ENCODE measurements around the gene HS3ST3A1. TPM values are rescaled to one million over a fixed set of nuclear protein-coding genes. Genes with fewer than 3 reads are reported as not detected.

The HS3ST3A1 gene
- total RNA-seq, 1 experiment from 2014 or later: 48.6 TPM

DNA sequence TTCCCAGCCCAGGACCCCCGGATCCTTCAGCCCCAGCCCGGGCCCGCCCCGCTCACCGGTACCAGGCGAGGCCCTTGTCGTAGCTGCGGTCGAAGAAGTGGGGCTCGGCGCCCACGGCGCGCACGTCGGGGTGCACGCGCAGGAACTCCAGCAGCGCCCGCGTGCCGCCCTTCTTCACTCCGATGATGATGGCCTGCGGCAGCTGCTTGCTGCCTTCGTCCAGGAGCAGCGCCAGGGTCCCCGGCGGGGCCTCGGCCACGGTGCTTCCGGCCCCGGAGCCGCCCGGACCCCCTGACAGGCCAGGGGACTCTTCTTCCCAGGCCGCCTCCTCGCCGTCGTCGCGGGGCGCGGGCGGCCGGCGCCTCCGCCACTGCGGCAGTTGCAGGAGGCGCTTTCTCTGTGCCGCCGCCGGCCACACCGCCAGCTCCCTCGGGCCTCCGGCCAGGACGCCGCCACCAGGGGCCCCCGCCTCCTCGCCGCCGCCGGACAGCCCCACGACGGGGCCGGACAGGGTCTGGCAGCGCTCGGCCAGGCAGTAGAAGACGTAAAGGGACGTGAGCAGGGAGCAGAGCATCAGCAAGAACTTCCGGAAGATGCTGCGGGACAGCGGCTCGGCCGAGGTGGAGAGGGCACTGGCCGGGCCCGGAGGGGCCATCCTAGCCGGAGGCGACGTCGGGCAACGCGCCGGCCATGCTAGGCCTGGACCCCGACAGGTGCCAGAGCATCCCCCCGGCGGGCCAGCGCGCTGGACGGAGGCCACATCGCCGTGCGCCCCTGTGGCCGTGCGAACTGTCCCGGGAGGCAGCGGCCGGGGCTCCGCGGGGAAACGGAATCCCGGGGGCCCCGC is 1.0 kb downstream of the HS3ST3A1 start:
- in situ Hi-C loops (cut with HindIII; ENCODE audit: low pct_unique_long_range_greater_than_20kb, low sequenced_read_pairs): no loop called here
- peak; percentile 37 for DNase-seq (ENCODE audit: low read depth)

DNA sequence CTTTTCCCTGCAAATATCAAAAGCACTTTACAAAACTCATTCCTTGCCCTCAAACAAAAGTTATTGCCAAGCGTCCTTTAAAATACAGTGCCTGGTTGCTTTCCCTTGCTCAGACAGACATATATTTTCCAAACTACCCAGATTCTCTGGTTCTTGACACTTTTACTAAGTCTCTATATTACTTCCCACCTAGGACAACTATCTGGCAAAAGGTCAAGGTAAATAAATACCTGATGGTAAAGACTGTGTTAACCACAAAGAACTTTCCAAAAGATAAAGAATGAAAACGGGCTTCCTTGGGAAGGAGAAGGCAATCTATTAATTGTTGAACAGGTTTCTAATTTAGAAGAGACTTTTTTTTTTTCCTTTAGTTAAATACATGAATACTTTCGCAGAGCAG is 1.9 kb downstream of the HS3ST3A1 start:
- DNase-seq (ENCODE audit: low read depth): peak; percentile 51
- in situ Hi-C loops (cut with HindIII; ENCODE audit: low pct_unique_long_range_greater_than_20kb, low sequenced_read_pairs): no loop called here

DNA sequence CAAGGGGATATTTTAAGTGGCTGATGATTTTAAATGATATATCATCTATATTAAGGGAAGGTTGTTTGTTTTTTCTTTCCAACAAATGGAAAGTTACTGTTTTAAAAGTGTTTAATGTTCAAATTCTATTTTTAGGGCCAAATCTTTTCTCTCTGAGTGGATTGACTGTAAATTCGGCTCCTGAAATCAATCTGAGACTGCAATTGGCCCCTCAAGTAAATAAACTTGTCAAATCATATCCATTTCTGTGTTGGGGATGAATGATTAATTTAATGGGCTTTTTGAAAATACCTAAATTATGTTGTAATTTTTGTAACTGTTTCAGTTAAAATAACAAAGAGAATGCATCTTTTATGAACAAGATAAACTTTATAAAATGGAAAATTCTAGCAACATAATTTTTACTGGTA is 2.6 kb downstream of the HS3ST3A1 start:
- in situ Hi-C loops (cut with HindIII; ENCODE audit: low pct_unique_long_range_greater_than_20kb, low sequenced_read_pairs): no loop called here
- DNase-seq (ENCODE audit: low read depth): no peak

DNA sequence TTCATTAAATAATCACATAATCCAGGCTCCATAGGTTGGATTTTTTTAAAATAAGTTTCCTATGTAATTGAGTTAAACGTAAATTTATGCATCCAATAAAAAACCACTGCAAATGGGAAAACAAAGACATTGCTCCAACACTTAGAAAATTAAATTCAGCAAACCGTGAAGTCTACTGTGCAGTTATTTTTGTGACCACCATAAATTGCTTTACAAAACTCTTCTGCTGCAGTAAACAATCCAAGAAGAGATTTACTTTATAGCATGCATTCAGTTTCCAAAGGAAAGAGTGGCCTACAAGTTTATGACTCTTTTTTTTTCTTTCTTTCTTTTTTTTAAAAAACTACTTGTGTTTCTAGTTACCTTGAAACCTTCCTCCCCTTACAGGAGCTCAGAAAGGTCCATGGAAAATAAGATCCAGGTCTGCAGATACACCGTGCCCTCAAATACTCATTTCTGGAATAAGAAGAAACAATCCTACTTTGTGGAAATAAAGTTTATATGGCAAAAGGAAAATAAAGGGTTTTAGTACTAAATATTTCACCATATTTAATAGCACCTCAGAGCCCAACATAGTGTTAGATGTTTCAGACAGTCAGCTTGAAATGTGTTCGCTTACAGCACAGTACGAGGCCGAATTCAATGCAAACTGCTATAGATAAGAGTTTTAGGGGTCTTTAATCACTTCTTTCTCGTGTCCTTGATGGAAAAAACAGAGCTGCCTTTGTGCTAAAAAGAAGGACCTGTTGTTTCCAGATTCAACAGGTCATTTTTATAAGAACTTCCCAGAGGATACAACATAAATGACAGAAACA is 3.2 kb downstream of the HS3ST3A1 start:
- in situ Hi-C loops (cut with HindIII; ENCODE audit: low pct_unique_long_range_greater_than_20kb, low sequenced_read_pairs): no loop called here
- DNase-seq (ENCODE audit: low read depth): peak; percentile 60

DNA sequence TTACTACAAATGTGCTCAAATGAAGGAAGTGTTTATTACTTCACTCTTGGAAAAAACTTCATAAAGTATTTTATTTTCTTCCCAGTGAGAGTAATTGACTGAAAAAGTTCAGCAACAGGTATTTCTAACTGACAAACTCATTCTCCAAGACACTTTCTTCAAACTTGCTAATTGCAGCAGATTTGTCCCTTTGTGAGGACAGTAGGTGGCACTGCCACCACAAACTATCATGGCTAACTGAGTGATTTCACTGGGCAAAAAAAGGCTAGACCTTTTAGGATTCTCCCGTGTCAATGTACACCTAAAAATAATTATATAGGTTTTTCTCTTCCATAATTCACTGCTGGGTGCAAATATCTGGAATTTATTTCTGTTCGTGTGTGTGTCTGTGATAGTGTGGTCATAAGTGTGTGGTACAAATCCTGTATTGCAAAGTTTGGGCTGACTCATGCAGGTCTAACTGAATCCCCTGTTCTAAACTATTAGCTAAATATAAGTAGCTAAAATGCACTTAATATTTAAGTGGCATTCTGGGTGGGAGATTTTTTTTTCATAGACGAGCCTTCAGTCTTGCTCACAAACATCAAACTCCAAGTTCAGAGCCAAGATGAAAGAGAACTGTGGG is 3.9 kb downstream of the HS3ST3A1 start:
- in situ Hi-C loops (cut with HindIII; ENCODE audit: low pct_unique_long_range_greater_than_20kb, low sequenced_read_pairs): no loop called here
- DNase-seq (ENCODE audit: low read depth): peak; percentile 65

DNA sequence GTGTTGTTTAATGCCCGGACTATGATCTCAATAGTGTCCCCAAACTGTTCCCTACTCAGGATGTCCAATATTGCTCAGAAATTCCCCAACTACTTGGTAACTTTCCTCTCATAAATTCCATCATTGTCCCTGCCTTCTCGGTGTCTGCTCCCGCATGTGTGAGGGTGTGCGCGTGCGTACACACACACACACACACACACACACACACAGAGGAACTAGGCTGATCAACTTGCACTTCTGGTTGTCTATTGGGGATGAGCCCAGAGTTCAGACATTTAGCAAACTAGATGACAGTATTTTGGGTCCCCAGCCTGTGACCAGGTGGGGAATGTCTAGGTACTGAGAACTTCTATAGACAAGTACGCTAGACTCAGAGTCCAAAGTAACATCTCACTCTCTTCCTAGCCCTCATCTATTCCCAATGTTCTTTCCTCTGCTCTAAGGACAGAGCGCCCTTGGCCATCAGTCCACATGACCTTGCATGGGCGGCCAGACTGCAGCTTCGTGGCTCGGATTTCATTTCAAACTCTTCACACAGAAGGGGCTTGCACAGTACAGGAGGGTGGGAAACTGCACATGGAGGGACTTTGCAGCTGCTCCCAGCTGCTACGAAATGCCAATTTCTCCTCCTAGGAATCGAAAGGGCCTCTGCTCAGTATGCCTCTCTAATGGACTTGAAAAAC is 5.3 kb downstream of the HS3ST3A1 start:
- DNase-seq (ENCODE audit: low read depth): no peak
- in situ Hi-C loops (cut with HindIII; ENCODE audit: low pct_unique_long_range_greater_than_20kb, low sequenced_read_pairs): no loop called here

DNA sequence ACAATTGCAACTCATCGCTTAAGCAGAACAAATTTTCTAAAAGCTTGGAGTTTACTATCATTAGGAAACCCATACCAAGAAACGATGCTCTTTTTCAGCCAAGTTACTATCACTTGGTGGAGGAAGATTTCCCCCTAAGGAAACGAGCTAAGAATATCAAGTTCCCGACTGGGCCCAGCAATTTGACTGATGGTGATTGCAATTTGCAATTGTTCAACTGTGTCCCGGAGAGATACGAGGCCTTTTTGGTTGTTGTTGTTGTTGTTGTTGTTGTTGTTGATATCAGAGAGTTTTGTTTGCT is 6.2 kb downstream of the HS3ST3A1 start:
- DNase-seq (ENCODE audit: low read depth): no peak
- in situ Hi-C loops (cut with HindIII; ENCODE audit: low pct_unique_long_range_greater_than_20kb, low sequenced_read_pairs): no loop called here

DNA sequence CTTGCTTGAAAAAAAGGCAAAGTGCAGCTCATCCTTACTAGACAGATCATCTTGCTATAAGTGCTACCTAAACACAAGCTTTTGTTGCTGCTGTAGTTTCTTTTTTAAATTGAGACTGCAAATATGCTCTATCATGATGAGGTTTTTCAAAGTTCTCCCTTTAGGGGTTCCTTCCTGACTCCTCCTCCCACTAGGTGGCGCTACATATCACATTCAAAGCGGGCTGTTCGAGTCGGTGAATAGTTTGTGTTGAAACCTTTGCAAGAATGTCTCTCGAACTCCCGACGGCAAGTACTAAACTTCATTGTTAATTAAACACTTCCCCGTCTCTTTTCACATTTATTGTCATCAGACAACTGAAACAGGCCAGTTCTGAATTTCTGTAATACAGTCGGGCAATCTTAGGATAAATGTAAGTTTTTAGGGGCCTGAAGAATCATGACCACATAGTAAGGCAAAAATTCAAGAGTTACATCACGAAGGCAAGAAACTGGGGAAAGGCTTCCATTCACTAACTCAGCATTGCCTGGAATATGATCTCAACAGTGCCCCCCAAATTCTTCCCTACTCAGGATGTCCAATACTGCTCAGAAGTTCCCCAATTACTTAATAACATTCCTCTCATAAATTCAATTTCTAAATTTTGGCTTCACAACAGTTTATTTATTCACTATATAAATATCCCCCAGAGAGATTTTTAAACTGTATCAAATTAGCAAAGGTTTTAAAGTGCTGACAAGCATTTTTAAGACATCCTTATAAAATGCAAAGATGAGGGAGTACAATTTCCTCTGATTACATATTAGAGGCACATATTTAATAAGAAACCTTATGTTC is 6.7 kb downstream of the HS3ST3A1 start:
- in situ Hi-C loops (cut with HindIII; ENCODE audit: low pct_unique_long_range_greater_than_20kb, low sequenced_read_pairs): no loop called here

DNA sequence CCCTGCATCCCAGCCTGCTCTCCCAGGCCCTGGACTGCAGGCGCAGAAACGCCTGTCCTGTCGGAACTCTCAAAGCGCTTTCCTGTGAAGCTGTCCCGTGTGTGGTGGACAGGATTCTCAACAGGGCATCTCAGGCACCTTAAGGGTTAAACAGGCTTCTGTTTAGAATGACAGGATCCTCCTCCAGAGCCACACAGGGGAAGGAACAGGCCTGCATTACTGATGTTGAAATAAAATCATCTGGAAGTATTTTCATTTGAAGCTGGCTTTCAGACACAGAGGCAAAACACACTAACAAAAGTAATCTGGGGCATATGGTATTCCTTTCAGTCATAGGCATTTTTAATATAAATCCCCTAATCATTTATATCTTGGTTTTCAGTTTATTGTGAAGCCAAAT is 7.4 kb downstream of the HS3ST3A1 start:
- no peak for DNase-seq (ENCODE audit: low read depth)
- in situ Hi-C loops (cut with HindIII; ENCODE audit: low pct_unique_long_range_greater_than_20kb, low sequenced_read_pairs): no loop called here

More for the DNA sequence above, 6.7 kb downstream of the HS3ST3A1 start:
- peak; percentile 86 for DNase-seq (ENCODE audit: low read depth)

DNA sequence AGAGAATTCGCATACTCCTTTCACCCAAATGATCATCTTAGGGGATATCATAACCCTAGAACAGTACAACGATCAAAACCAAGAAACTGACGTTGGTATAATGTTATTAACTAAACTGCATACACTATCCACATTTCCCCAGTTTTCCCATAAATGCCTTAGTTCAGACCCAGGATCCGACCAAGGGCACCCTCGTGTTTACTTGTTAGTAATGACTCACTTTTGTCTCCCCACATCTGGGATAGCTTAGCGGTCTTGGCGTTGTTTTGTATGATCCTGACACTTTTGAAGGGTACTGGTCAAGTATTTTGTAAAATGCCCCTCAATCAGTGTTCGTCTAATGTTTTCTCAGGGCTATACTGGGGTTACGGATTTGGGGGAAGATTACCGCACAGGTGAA is 8.0 kb downstream of the HS3ST3A1 start:
- in situ Hi-C loops (cut with HindIII; ENCODE audit: low pct_unique_long_range_greater_than_20kb, low sequenced_read_pairs): no loop called here
- DNase-seq (ENCODE audit: low read depth): no peak

DNA sequence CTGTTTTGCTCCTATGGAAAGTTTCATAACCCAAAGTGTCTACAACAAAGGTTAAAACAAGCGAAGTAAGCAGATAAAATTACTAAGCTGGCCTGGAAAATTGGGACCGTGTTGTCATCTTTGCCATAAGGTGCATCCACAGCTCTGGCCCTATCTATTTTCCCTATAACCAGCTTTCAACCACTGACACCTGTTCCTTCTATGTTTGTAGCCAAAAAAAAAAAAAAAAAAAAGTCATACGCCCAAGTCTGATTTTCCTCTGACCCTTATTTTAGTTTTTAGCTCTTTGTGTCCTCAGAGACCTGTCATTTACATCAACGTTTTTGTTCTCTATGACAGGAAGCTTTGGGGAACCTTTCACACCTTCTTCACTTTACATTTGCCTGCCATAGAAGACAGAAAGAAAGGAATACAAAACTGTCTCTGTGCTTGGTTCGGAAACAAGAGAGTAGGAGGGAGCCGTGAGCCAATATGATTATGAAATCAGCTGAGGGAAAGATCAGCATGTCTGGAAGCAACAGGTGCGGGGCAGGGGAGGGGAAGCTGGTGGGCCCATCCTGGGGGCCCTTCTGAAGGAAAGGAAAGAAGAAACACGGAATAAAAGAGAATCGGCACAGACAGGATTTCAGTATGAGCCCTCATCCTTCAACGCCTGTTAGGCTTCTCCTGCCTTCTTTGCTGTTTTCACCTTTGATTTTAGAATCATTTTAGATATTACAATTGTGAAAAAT is 8.5 kb downstream of the HS3ST3A1 start:
- DNase-seq (ENCODE audit: low read depth): no peak
- in situ Hi-C loops (cut with HindIII; ENCODE audit: low pct_unique_long_range_greater_than_20kb, low sequenced_read_pairs): no loop called here

DNA sequence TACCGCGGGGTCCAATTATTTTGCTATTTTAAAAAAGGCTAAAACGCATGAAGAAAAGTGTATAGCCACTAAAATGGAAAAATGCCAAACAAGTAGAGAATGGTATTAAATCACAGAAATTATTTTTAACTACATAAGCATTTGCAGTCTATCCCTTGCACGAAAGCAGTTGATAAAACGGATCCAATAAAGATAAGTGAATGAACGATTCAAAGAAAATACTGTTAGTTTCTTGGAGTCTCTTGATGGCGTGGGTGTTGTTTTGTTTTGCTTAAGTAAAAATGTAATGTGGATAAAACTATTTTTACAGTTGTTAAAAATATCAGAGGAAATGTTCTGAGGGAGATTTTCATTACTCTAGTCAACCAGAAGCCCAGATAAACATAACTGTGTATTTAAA is 9.3 kb downstream of the HS3ST3A1 start:
- DNase-seq (ENCODE audit: low read depth): no peak
- in situ Hi-C loops (cut with HindIII; ENCODE audit: low pct_unique_long_range_greater_than_20kb, low sequenced_read_pairs): no loop called here

DNA sequence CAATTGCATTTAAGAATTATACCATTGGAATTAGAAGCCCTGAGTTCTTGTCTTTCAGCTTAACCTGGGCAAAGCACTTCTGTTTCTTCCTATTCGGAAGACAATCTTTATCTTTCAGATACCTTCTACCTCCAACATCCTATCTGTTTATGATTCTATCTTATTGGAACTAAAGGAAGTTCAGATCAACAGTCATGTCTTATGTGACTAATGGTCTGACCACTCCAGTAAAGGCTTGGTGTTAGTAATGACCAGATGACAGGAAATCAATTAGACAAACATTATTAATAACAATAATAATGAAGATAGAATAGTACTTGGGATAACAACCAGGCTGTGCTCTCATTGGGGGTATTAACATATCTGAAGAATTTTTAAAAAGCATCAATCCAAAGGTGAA is 11.3 kb downstream of the HS3ST3A1 start:
- no peak for DNase-seq (ENCODE audit: low read depth)
- in situ Hi-C loops (cut with HindIII; ENCODE audit: low pct_unique_long_range_greater_than_20kb, low sequenced_read_pairs): no loop called here

DNA sequence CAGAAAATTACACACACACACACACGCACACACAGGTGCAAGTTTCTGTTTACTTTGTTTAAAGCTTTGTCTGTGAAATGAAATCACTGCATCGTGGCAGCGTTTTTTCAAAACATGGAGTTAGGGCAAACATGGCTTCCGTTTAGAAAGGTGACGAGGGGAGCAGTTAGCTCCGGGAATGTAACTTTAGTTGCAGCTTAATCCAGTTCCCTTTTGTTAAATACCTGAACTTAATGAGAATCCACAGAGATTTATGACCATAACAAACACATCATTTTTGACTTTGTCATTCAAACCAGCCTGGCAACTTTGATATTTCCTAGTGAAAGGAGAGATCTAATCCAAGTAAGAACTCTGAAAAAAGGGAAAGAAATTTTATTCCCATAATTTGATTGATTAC is 12.1 kb downstream of the HS3ST3A1 start:
- no peak for DNase-seq (ENCODE audit: low read depth)
- in situ Hi-C loops (cut with HindIII; ENCODE audit: low pct_unique_long_range_greater_than_20kb, low sequenced_read_pairs): no loop called here

DNA sequence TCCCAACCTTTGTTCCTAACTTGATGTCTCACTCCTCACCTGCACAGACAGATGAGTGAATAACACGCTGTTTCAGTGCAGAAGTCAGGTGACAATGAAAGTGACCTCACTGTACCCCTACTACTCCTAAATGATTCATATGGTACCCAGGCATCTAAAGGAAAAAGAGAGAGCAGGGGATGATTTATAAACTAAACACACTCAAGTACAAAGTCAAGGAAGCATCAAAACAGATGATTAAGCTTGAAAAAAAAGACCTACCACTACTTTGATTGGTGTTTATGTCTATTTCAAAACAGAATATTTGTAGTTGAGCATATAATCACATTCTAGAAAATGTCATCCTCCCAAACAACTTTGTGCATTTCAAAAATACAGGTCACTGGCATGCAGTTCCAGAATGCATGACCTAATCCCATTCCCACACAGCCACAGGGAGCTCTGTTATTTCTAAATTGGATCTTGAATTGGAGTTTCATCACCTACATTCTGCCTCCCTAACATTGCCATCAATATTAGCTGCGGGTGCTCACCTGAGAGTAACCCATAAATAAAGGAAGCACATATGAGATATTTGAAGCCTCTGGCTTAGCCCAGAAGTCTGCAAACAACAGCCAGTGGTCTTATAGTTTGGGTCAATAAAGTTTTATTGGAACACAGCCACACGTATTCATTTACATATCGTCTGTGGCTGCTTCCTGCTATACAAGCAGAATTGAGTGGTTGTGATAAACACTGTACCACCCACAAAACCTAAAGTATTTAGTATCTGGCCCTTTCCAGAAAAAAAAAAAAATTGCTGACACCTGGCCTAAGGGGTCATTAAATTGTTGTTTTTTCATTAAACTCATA is 14.0 kb downstream of the HS3ST3A1 start:
- DNase-seq (ENCODE audit: low read depth): no peak
- in situ Hi-C loops (cut with HindIII; ENCODE audit: low pct_unique_long_range_greater_than_20kb, low sequenced_read_pairs): no loop called here

DNA sequence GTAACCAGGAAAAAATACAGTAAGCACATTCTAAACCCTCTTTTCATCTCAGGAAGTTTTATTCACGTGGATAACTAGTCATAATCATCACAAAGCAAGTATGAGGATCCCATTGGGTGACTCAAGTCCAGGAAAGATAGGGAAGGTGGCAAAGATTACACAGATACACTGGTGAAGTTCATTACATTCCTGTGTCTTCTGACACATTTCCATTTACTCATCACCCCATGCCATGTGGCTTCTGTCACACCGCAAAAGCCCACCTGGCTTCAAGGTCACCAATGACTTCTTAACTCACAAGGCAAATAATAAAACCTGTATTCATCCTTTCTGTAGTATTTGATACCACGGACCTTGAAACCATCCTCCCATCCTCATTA is 17.0 kb downstream of the HS3ST3A1 start:
- in situ Hi-C loops (cut with HindIII; ENCODE audit: low pct_unique_long_range_greater_than_20kb, low sequenced_read_pairs): no loop called here
- DNase-seq (ENCODE audit: low read depth): peak; percentile 81

Data from Caki2 (cell line).